Thymus (tissue), 11 donors: ENCODE data around the gene PPCDC. TPM values are rescaled to one million over a fixed set of nuclear protein-coding genes. Genes with fewer than 3 reads are reported as not detected.

Experiments used
- DNase-seq, 9 donors: peaks; one replicate each; pipeline ENCODE4 v3.0.0-alpha.2; 2013; ENCODE audit warnings: low spot score in 9 of 9, low read depth in 6 of 9, missing footprints in 1 of 9
- H3K27ac ChIP-seq, 2 donors: one replicate each; pipeline ENCODE4 v1.5.1; 2013; ENCODE audit warnings: control low read depth in 1 of 2, low read depth in 1 of 2, low read length in 1 of 2, mild to moderate bottlenecking in 1 of 2, moderate library complexity in 1 of 2
- H3K27me3 ChIP-seq, 2 donors: one replicate each; pipeline ENCODE4 v1.5.1; 2013; ENCODE audit warnings: low read length in 1 of 2; ENCODE audit not compliant: control insufficient read depth in 2 of 2, insufficient read depth in 1 of 2
- H3K36me3 ChIP-seq, 2 donors: one replicate each; pipeline ENCODE4 v1.5.1; 2013; ENCODE audit warnings: low read length in 1 of 2, mild to moderate bottlenecking in 1 of 2, moderate library complexity in 1 of 2; ENCODE audit not compliant: control insufficient read depth in 2 of 2, insufficient read depth in 2 of 2
- H3K4me1 ChIP-seq, 2 donors: one replicate each; pipeline ENCODE4 v1.5.1; 2013; ENCODE audit warnings: low read length in 2 of 2; ENCODE audit not compliant: control insufficient read depth in 2 of 2, insufficient read depth in 2 of 2
- H3K4me3 ChIP-seq, 2 donors: one replicate each; pipeline ENCODE4 v1.5.1; 2013; ENCODE audit warnings: low read length in 2 of 2, control low read depth in 1 of 2, mild to moderate bottlenecking in 1 of 2
- H3K9me3 ChIP-seq, 2 donors: one replicate each; pipeline ENCODE4 v1.5.1; 2013; ENCODE audit warnings: low read length in 1 of 2, mild to moderate bottlenecking in 1 of 2; ENCODE audit not compliant: control insufficient read depth in 2 of 2, insufficient read depth in 1 of 2
- WGBS: extraction: QIAGEN DNeasy Blood & Tissue Kit; methylation state at CpG from one replicate; pipeline ENCODE4 v1.1.7; 2013; 5-methylcytosine and 5-hydroxymethylcytosine counted together
- polyA plus RNA-seq: library from polyadenylated mRNA; stranded (reverse); fragments of 200-250 nt; gene quantifications from one replicate; pipeline ENCODE4 v1.2.3, GENCODE V29; 2013
- total RNA-seq: library from RNA; stranded (reverse); fragments of 120-200 nt; gene quantifications from one replicate; pipeline ENCODE4 v1.2.4, GENCODE V29; 2013
- donor health status: healthy.

Gene PPCDC
- total and polyA plus RNA-seq, 2 donors: 11.3 to 20.9 TPM

- Histone ChIP-seq H3K36me3 (peaks cover 0 to 8% of the 10 kb centered on the region in 2 donors), H3K27me3 (no peaks in the 10 kb centered on the region), H3K4me3 (no peak overlapping the region), H3K27ac (no peak overlapping the region), H3K9me3 (peaks cover 0 to 3% of the 10 kb centered on the region in 2 donors), H3K4me1 (peaks cover 5 to 39% of the 10 kb centered on the region in 2 donors)
- 60% methylated on average over 6 of the region's 6 CpGs for WGBS
- no peak for DNase-seq
Observed at GRCh38 chr15:75033809-75034208, 10.4 kb downstream of the PPCDC start.

- H3K27me3 ChIP-seq: no peaks in the 10 kb centered on the region
- no peak overlapping the region for H3K27ac ChIP-seq
- 90% methylated on average over 8 of the region's 8 CpGs for WGBS
- peaks cover 3 to 39% of the 10 kb centered on the region in 2 donors for H3K4me1 ChIP-seq
- H3K9me3 ChIP-seq: no peaks in the 10 kb centered on the region
- H3K4me3 ChIP-seq: no peak overlapping the region
- no peak for DNase-seq
- peaks cover 0 to 5% of the 10 kb centered on the region in 2 donors for H3K36me3 ChIP-seq
Observed at GRCh38 chr15:75034615-75035014, 11.2 kb downstream of the PPCDC start.

GRCh38 chr15:75036212-75036616, 12.8 kb downstream of the PPCDC start:
- no peaks in the 10 kb centered on the region for H3K9me3 ChIP-seq
- H3K4me3 ChIP-seq: no peak overlapping the region
- H3K4me1 ChIP-seq: peaks cover 0 to 32% of the 10 kb centered on the region in 2 donors
- WGBS: 97% methylated on average over 2 of the region's 2 CpGs
- no peak for DNase-seq
- H3K36me3 ChIP-seq: peaks cover 0 to 5% of the 10 kb centered on the region in 2 donors
- H3K27me3 ChIP-seq: no peaks in the 10 kb centered on the region
- H3K27ac ChIP-seq: no peak overlapping the region

GRCh38 chr15:75037685-75038084, 14.3 kb downstream of the PPCDC start:
- Histone ChIP-seq H3K4me1 (peaks cover 0 to 24% of the 10 kb centered on the region in 2 donors), H3K9me3 (no peaks in the 10 kb centered on the region), H3K27ac (no peak overlapping the region), H3K27me3 (no peaks in the 10 kb centered on the region), H3K36me3 (peaks cover 0 to 5% of the 10 kb centered on the region in 2 donors), H3K4me3 (no peak overlapping the region)
- WGBS: 72% methylated on average over 6 of the region's 6 CpGs
- DNase-seq: no peak

GRCh38 chr15:75038231-75038630, 14.8 kb downstream of the PPCDC start:
- no peaks in the 10 kb centered on the region for H3K9me3 ChIP-seq
- peaks cover 0 to 5% of the 10 kb centered on the region in 2 donors for H3K36me3 ChIP-seq
- H3K27me3 ChIP-seq: no peaks in the 10 kb centered on the region
- no peak overlapping the region for H3K27ac ChIP-seq
- no peak overlapping the region for H3K4me3 ChIP-seq
- WGBS: 81% methylated on average over 3 of the region's 3 CpGs
- no peak for DNase-seq
- H3K4me1 ChIP-seq: peaks cover 0 to 28% of the 10 kb centered on the region in 2 donors

GRCh38 chr15:75042730-75043508, 19.5 kb downstream of the PPCDC start:
- Histone ChIP-seq H3K27me3 (no peaks in the 10 kb centered on the region), H3K9me3 (no peaks in the 10 kb centered on the region), H3K27ac (peak overlapping the region; percentile 44 to 67), H3K4me3 (no peak overlapping the region), H3K4me1 (peaks cover 3 to 53% of the 10 kb centered on the region in 2 donors), H3K36me3 (peaks cover 5 to 6% of the 10 kb centered on the region in 2 donors)
- WGBS: 31% methylated on average over 12 of the region's 12 CpGs
- peak in 3 of 9 donors; percentile 42 to 72 (median 58) for DNase-seq

- DNase-seq: peak in 1 of 9 donors; percentile 29
- peak overlapping the region; percentile 44 to 67 for H3K27ac ChIP-seq
- H3K4me1 ChIP-seq: peaks cover 3 to 57% of the 10 kb centered on the region in 2 donors
- no peak overlapping the region for H3K4me3 ChIP-seq
- no peaks in the 10 kb centered on the region for H3K9me3 ChIP-seq
- H3K27me3 ChIP-seq: no peaks in the 10 kb centered on the region
- 59% methylated on average over 20 of the region's 20 CpGs for WGBS
- H3K36me3 ChIP-seq: peaks cover 10 to 11% of the 10 kb centered on the region in 2 donors
Observed at GRCh38 chr15:75043509-75044257, 20.3 kb downstream of the PPCDC start.

GRCh38 chr15:75044258-75044878, 21.0 kb downstream of the PPCDC start:
- Histone ChIP-seq H3K9me3 (no peaks in the 10 kb centered on the region), H3K4me1 (peaks cover 3 to 58% of the 10 kb centered on the region in 2 donors), H3K4me3 (no peak overlapping the region), H3K27me3 (no peaks in the 10 kb centered on the region), H3K27ac (peak overlapping the region in 1 of 2 donors; percentile 22), H3K36me3 (peaks cover 11% of the 10 kb centered on the region in 2 donors)
- no peak for DNase-seq
- 96% methylated on average over 14 of the region's 14 CpGs for WGBS
